Measurements from ENCODE around the gene OSBPL10. TPM values are rescaled to one million over a fixed set of nuclear protein-coding genes. Genes with fewer than 3 reads are reported as not detected.

Gene OSBPL10
- total and polyA plus RNA-seq, 7 donors = 2.3 to 77.7 (median 8.5) TPM

GRCh38 chr3:31670722-31671121, 310.3 kb downstream of the OSBPL10 start:
- DNase-seq = no peak
- Histone ChIP-seq H3K36me3 (no peaks in the 10 kb centered on the region), H3K4me3 (no peak overlapping the region), H3K9me3 (no peaks in the 10 kb centered on the region), H3K4me1 (no peaks in the 10 kb centered on the region), H3K27me3 (no peaks in the 10 kb centered on the region), H3K27ac (no peak overlapping the region)
- 23 to 77% methylated on average over 9 of the region's 9 CpGs for WGBS, 2 donors
- intact Hi-C loops (cut with DNase I) = no loop called here
- TF ChIP-seq POLR2A (IDR thresholded peaks at IDR 0.05) (no peak), POLR2AphosphoS5 (IDR thresholded peaks at IDR 0.05) (no peak), CTCF (IDR thresholded peaks at IDR 0.05) (no peak), EP300 (IDR thresholded peaks at IDR 0.05) (no peak)

- 16 to 58% methylated on average over 1 of the region's 1 CpG for WGBS, 2 donors
- TF ChIP-seq POLR2A (IDR thresholded peaks at IDR 0.05) = no peak
- TF ChIP-seq EP300 (IDR thresholded peaks at IDR 0.05) = no peak
- no peak for TF ChIP-seq CTCF (IDR thresholded peaks at IDR 0.05)
- TF ChIP-seq POLR2AphosphoS5 (IDR thresholded peaks at IDR 0.05) = no peak
- no peaks in the 10 kb centered on the region for H3K36me3 ChIP-seq
- intact Hi-C loops (cut with DNase I) = no loop called here
- no peaks in the 10 kb centered on the region for H3K27me3 ChIP-seq
- no peak overlapping the region for H3K4me3 ChIP-seq
- H3K27ac ChIP-seq = no peak overlapping the region
- no peak for DNase-seq
- H3K4me1 ChIP-seq = no peaks in the 10 kb centered on the region
- no peaks in the 10 kb centered on the region for H3K9me3 ChIP-seq
These were observed 310.9 kb downstream of the OSBPL10 start for GRCh38 chr3:31670136-31670535.

- H3K36me3 ChIP-seq = peaks cover 0 to 6% (median 0%) of the 10 kb centered on the region in 4 donors
- DNase-seq = no peak
- WGBS, 2 donors = 93 to 96% methylated on average over 4 of the region's 4 CpGs
- intact Hi-C loops (cut with DNase I) = no loop called here
- no peaks in the 10 kb centered on the region for H3K4me1 ChIP-seq
- H3K9me3 ChIP-seq = no peaks in the 10 kb centered on the region
- H3K27ac ChIP-seq = no peak overlapping the region
- no peaks in the 10 kb centered on the region for H3K27me3 ChIP-seq
- no peak for TF ChIP-seq POLR2A (IDR thresholded peaks at IDR 0.05)
- TF ChIP-seq CTCF (IDR thresholded peaks at IDR 0.05) = no peak
- no peak for TF ChIP-seq POLR2AphosphoS5 (IDR thresholded peaks at IDR 0.05)
- TF ChIP-seq EP300 (IDR thresholded peaks at IDR 0.05) = no peak
- no peak overlapping the region for H3K4me3 ChIP-seq
These were observed 312.8 kb downstream of the OSBPL10 start for GRCh38 chr3:31668242-31668641.

GRCh38 chr3:31667582-31667981, 313.5 kb downstream of the OSBPL10 start:
- H3K4me1 ChIP-seq = no peaks in the 10 kb centered on the region
- no peaks in the 10 kb centered on the region for H3K27me3 ChIP-seq
- intact Hi-C loops (cut with DNase I) = no loop called here
- no peak overlapping the region for H3K27ac ChIP-seq
- WGBS, 2 donors = 88 to 90% methylated on average over 1 of the region's 1 CpG
- DNase-seq = no peak
- peaks cover 0 to 9% (median 0%) of the 10 kb centered on the region in 4 donors for H3K36me3 ChIP-seq
- H3K4me3 ChIP-seq = no peak overlapping the region
- H3K9me3 ChIP-seq = no peaks in the 10 kb centered on the region
- TF ChIP-seq POLR2A (IDR thresholded peaks at IDR 0.05) (no peak), EP300 (IDR thresholded peaks at IDR 0.05) (no peak), CTCF (IDR thresholded peaks at IDR 0.05) (no peak), POLR2AphosphoS5 (IDR thresholded peaks at IDR 0.05) (no peak)

- no peak overlapping the region for H3K4me3 ChIP-seq
- intact Hi-C loops (cut with DNase I) = no loop called here
- peaks cover 0 to 9% (median 0%) of the 10 kb centered on the region in 4 donors for H3K36me3 ChIP-seq
- WGBS, 2 donors = 97 to 98% methylated on average over 17 of the region's 17 CpGs
- no peaks in the 10 kb centered on the region for H3K27me3 ChIP-seq
- TF ChIP-seq CTCF (IDR thresholded peaks at IDR 0.05) (no peak), POLR2AphosphoS5 (IDR thresholded peaks at IDR 0.05) (no peak), POLR2A (IDR thresholded peaks at IDR 0.05) (no peak), EP300 (IDR thresholded peaks at IDR 0.05) (no peak)
- no peak for DNase-seq
- no peak overlapping the region for H3K27ac ChIP-seq
- H3K4me1 ChIP-seq = no peaks in the 10 kb centered on the region
- no peaks in the 10 kb centered on the region for H3K9me3 ChIP-seq
These were observed 317.0 kb downstream of the OSBPL10 start for GRCh38 chr3:31664031-31664430.
